ENCODE data around the gene MFSD6.
A peak's percentile ranks its signal among the peaks of the same experiment; 100 is the strongest.
"Not testable (repeated sequence)": the region's sequence is repeated elsewhere in the genome, so short reads cannot be mapped to it uniquely, and the experiment has no call there.

The MFSD6 gene

GRCh38 chr2:190406805-190407204, 1.4 kb upstream of the MFSD6 start:
- DNase-seq, result no peak

GRCh38 chr2:190407246-190407661, 901 bp upstream of the MFSD6 start:
- peak; percentile 42 for DNase-seq

GRCh38 chr2:190408538-190409271, 550 bp downstream of the MFSD6 start:
- DNase-seq, result peak; percentile 41

- DNase-seq, result peak; percentile 20
These were observed 1.5 kb downstream of the MFSD6 start for GRCh38 chr2:190409616-190410015.

GRCh38 chr2:190410166-190410565, 2.0 kb downstream of the MFSD6 start:
- no peak for DNase-seq

- DNase-seq, result no peak
These were observed 4.8 kb downstream of the MFSD6 start for GRCh38 chr2:190412966-190413365.

- peak; percentile 11 for DNase-seq
These were observed 5.3 kb downstream of the MFSD6 start for GRCh38 chr2:190413421-190413820.

- DNase-seq, result no peak
These were observed 7.1 kb downstream of the MFSD6 start for GRCh38 chr2:190415251-190415650.

- DNase-seq, result no peak
These were observed 7.9 kb downstream of the MFSD6 start for GRCh38 chr2:190415794-190416775.

- no peak for DNase-seq
These were observed 9.1 kb downstream of the MFSD6 start for GRCh38 chr2:190417045-190417842.

- no peak for DNase-seq
These were observed 10.6 kb downstream of the MFSD6 start for GRCh38 chr2:190418727-190419126.

GRCh38 chr2:190420801-190421200, 12.6 kb downstream of the MFSD6 start:
- no peak for DNase-seq

GRCh38 chr2:190425221-190425866, 17.2 kb downstream of the MFSD6 start:
- DNase-seq, result no peak

GRCh38 chr2:190425883-190426658, 17.9 kb downstream of the MFSD6 start:
- DNase-seq, result no peak

GRCh38 chr2:190430866-190431265, 22.7 kb downstream of the MFSD6 start:
- DNase-seq, result not testable (repeated sequence)

GRCh38 chr2:190431907-190432306, 23.8 kb downstream of the MFSD6 start:
- no peak for DNase-seq

GRCh38 chr2:190432567-190433231, 24.5 kb downstream of the MFSD6 start:
- no peak for DNase-seq

- no peak for DNase-seq
These were observed 27.0 kb downstream of the MFSD6 start for GRCh38 chr2:190435031-190435670.

- no peak for DNase-seq
These were observed 28.4 kb downstream of the MFSD6 start for GRCh38 chr2:190436557-190436956.

GRCh38 chr2:190440113-190440512, 32.0 kb downstream of the MFSD6 start:
- no peak for DNase-seq

- no peak for DNase-seq
These were observed 33.4 kb downstream of the MFSD6 start for GRCh38 chr2:190441564-190441963.
